PC-9 (cell line): ENCODE data around the gene SPRED2. TPM values are rescaled to one million over a fixed set of nuclear protein-coding genes. Genes with fewer than 3 reads are reported as not detected.

Source experiments
- BruUV-seq: library from RNA; stranded (reverse); fragments of 400-500 nt; replicated peaks from 2 replicates; lab custom pipeline; 2021; lab: Mats Ljungman, UMichigan
- CTCF ChIA-PET: fragments of 300-600 bp; sonication (Branson Sonifier 250); formaldehyde crosslinking; loops from one replicate; lab custom pipeline; 2022; ENCODE audit warnings: antibody characterized with exemption; lab: Charles Lee
- POLR2A ChIA-PET: fragments of 300-600 bp; sonication (Branson Sonifier 250); formaldehyde crosslinking; loops from one replicate; lab custom pipeline; 2022; ENCODE audit warnings: antibody characterized with exemption; ENCODE audit not compliant: unreplicated experiment; lab: Charles Lee
- DNase-seq, 2 experiments: peaks; one replicate each; pipeline versions ENCODE4 v3.0.0 to v3.0.0-alpha.2; 2015 to 2022; ENCODE audit warnings: mixed read lengths in 1 of 2
- H2AFZ ChIP-seq: fragments of 200-600 bp; sonication (generic); 2 replicates; pipeline ENCODE4 v1.8.1; 2017; ENCODE audit warnings: antibody characterized with exemption
- H3F3A ChIP-seq: fragments of 200-600 bp; sonication (generic); 2 replicates; pipeline ENCODE4 v1.8.1; 2017; ENCODE audit warnings: antibody characterized with exemption, mild to moderate bottlenecking, low read depth; ENCODE audit not compliant: insufficient read depth
- H3K27ac ChIP-seq: fragments of 200-600 bp; sonication (generic); 2 replicates; pipeline ENCODE4 v1.6.1; 2016; ENCODE audit warnings: mixed run types
- H3K27me3 ChIP-seq: fragments of 200-600 bp; sonication (generic); 2 replicates; pipeline ENCODE4 v1.6.1; 2016; ENCODE audit warnings: low read depth, mixed run types; ENCODE audit not compliant: insufficient read depth
- H3K36me3 ChIP-seq: fragments of 200-600 bp; sonication (generic); 2 replicates; pipeline ENCODE4 v1.6.1; 2016; ENCODE audit warnings: low read depth, mixed run types
- H3K4me1 ChIP-seq: fragments of 200-600 bp; sonication (generic); replicated peaks from 2 replicates; pipeline ENCODE4 v1.6.1; 2016; ENCODE audit warnings: mixed run types; ENCODE audit not compliant: insufficient read depth
- H3K4me2 ChIP-seq: fragments of 200-600 bp; sonication (generic); 2 replicates; pipeline ENCODE4 v1.6.1; 2017; ENCODE audit warnings: mixed run types
- H3K4me3 ChIP-seq: fragments of 200-600 bp; sonication (generic); 2 replicates; pipeline ENCODE4 v1.6.1; 2016; ENCODE audit warnings: mixed run types
- H3K79me2 ChIP-seq: fragments of 200-600 bp; sonication (generic); 2 replicates; pipeline ENCODE4 v1.6.1; 2017; ENCODE audit warnings: low read depth, mixed run types
- H3K9me2 ChIP-seq: fragments of 200-600 bp; sonication (generic); 2 replicates; pipeline ENCODE4 v1.8.1; 2017; ENCODE audit warnings: mild to moderate bottlenecking; ENCODE audit not compliant: insufficient read depth
- H3K9me3 ChIP-seq: fragments of 200-600 bp; sonication (generic); 2 replicates; pipeline ENCODE4 v1.8.1; 2016; ENCODE audit warnings: low read depth; ENCODE audit not compliant: insufficient read depth
- H4K20me1 ChIP-seq: fragments of 200-600 bp; sonication (generic); 2 replicates; pipeline ENCODE4 v1.8.1; 2017; ENCODE audit not compliant: insufficient read depth
- CTCF ChIP-seq: fragments of 200-600 bp; sonication (generic); conservative IDR thresholded peaks from 2 replicates; pipeline ENCODE4 v1.6.1; 2017; ENCODE audit warnings: mixed run types, antibody characterized with exemption, mild to moderate bottlenecking, moderate library complexity
- EZH2 ChIP-seq: fragments of 200-600 bp; sonication (generic); IDR thresholded peaks from 2 replicates; pipeline ENCODE4 v1.8.0; 2017; ENCODE audit warnings: antibody characterized with exemption, low read depth
- intact Hi-C: fragments of 100-400 bp; cut with micrococcal nuclease; formaldehyde crosslinking; loops from one replicate; pipeline ENCODE4 v1.10.0; 2022; ENCODE audit not compliant: unreplicated experiment
- total RNA-seq: library from RNA; stranded (reverse); gene quantifications from 2 replicates; pipeline ENCODE4 v1.2.3, GENCODE V29; 2021

Gene SPRED2
- total RNA-seq, 1 experiment from 2014 or later = 33.6 TPM

- CTCF ChIA-PET = interaction anchor here (0.5 to 0.6 kb wide), 2 partner anchors 226 to 422 kb away, joined by 3 to 4 read pairs; no protein-coding TSS in a partner anchor
- no peaks in the 10 kb centered on the region for H3K27me3 ChIP-seq
- H3K9me3 ChIP-seq = no peaks in the 10 kb centered on the region
- H3K27ac ChIP-seq = no peak overlapping the region
- H3K9me2 ChIP-seq = no peaks in the 10 kb centered on the region
- H3K4me1 ChIP-seq = peaks cover 14% of the 10 kb centered on the region
- H3F3A ChIP-seq = peaks cover 13% of the 10 kb centered on the region; the same call in 1 of the 2 replicates
- H3K4me2 ChIP-seq = no peak overlapping the region
- POLR2A ChIA-PET = interaction anchor here (0.7 kb wide), 1 partner anchor 14 kb away, joined by 7 read pairs; no protein-coding TSS in a partner anchor
- no peak for DNase-seq
- intact Hi-C loops = no loop called here
- no peak overlapping the region for H2AFZ ChIP-seq
- no TSS peak for BruUV-seq
- no peaks in the 10 kb centered on the region for H4K20me1 ChIP-seq
- peaks cover 19% of the 10 kb centered on the region for H3K79me2 ChIP-seq
- no peak overlapping the region for H3K4me3 ChIP-seq
- H3K36me3 ChIP-seq = peaks cover 20% of the 10 kb centered on the region; the same call in 1 of the 2 replicates
- TF ChIP-seq CTCF = no peak
- TF ChIP-seq EZH2 = no peak
These were observed 117.5 kb downstream of the SPRED2 start for GRCh38 chr2:65314801-65315441.

- intact Hi-C loops = no loop called here
- Histone ChIP-seq H4K20me1 (no peaks in the 10 kb centered on the region), H2AFZ (no peak overlapping the region), H3K27ac (no peak overlapping the region), H3F3A (peaks cover 4% of the 10 kb centered on the region; the same call in 1 of the 2 replicates), H3K4me2 (no peak overlapping the region), H3K4me3 (no peak overlapping the region), H3K36me3 (peaks cover 20% of the 10 kb centered on the region; the same call in 1 of the 2 replicates), H3K9me3 (no peaks in the 10 kb centered on the region), H3K79me2 (peaks cover 12% of the 10 kb centered on the region), H3K4me1 (peaks cover 6% of the 10 kb centered on the region), H3K27me3 (no peaks in the 10 kb centered on the region), H3K9me2 (no peaks in the 10 kb centered on the region)
- POLR2A ChIA-PET = no interaction called here
- no peak for TF ChIP-seq CTCF
- TF ChIP-seq EZH2 = no peak
- BruUV-seq = no TSS peak
- CTCF ChIA-PET = no interaction called here
- no peak for DNase-seq
These were observed 118.5 kb downstream of the SPRED2 start for GRCh38 chr2:65313954-65314256.

- H2AFZ ChIP-seq = no peak overlapping the region
- intact Hi-C loops = no loop called here
These were observed 119.1 kb downstream of the SPRED2 start for GRCh38 chr2:65313126-65313953.

More at GRCh38 chr2:65313126-65313953, 119.1 kb downstream of the SPRED2 start:
- ChIA-PET POLR2A (no interaction called here), CTCF (no interaction called here)
- DNase-seq = no peak
- Histone ChIP-seq H3K79me2 (0 out of 2 replicates have a peak, but pooled peaks cover 9% of the 10 kb centered on the region), H3K9me3 (no peaks in the 10 kb centered on the region), H3F3A (peaks cover 4% of the 10 kb centered on the region; the same call in 1 of the 2 replicates), H3K27ac (no peak overlapping the region), H3K4me1 (peaks cover 6% of the 10 kb centered on the region; the same call in 1 of the 2 replicates), H3K36me3 (peaks cover 20% of the 10 kb centered on the region; the same call in 1 of the 2 replicates), H3K4me3 (no peak overlapping the region), H3K27me3 (no peaks in the 10 kb centered on the region), H3K9me2 (no peaks in the 10 kb centered on the region), H3K4me2 (no peak overlapping the region), H4K20me1 (no peaks in the 10 kb centered on the region)
- BruUV-seq = no TSS peak
- TF ChIP-seq EZH2 (no peak), CTCF (no peak)
